Kidney (tissue), 14 donors: ENCODE results near the gene MRO. TPM values are rescaled to one million over a fixed set of nuclear protein-coding genes. Genes with fewer than 3 reads are reported as not detected.
"Not testable (repeated sequence)": the region's sequence is repeated elsewhere in the genome, so short reads cannot be mapped to it uniquely, and the experiment has no call there.

Experiments
- DNase-seq, 5 donors: peaks; one replicate each; pipeline ENCODE4 v3.0.0-alpha.2; 2013 to 2020
- FAIRE-seq: peaks from 2 replicates; lab custom pipeline; 2012; peaks lifted over from hg19 to GRCh38; lab: Jason Lieb, UNC
- H3K27ac ChIP-seq, 2 donors: one replicate each; pipeline ENCODE4 v1.7.0; 2013; ENCODE audit warnings: low read depth in 2 of 2, low read length in 2 of 2, inconsistent platforms in 1 of 2
- H3K27me3 ChIP-seq: one replicate; pipeline ENCODE4 v1.7.1; 2013; ENCODE audit warnings: low read length, inconsistent platforms; ENCODE audit not compliant: control insufficient read depth, insufficient read depth
- H3K36me3 ChIP-seq, 3 donors: one replicate each; pipeline versions ENCODE4 v1.7.0 to v1.7.1; 2013; ENCODE audit warnings: low read length in 3 of 3, control low read depth in 1 of 3, inconsistent platforms in 1 of 3; ENCODE audit not compliant: insufficient read depth in 3 of 3, control insufficient read depth in 2 of 3
- H3K4me1 ChIP-seq, 3 donors: one replicate each; pipeline versions ENCODE4 v1.7.0 to v1.7.1; 2013; ENCODE audit warnings: low read length in 3 of 3, inconsistent platforms in 1 of 3, low read depth in 1 of 3; ENCODE audit not compliant: control insufficient read depth in 2 of 3, insufficient read depth in 2 of 3
- H3K4me3 ChIP-seq, 3 donors: one replicate each; pipeline versions ENCODE4 v1.7.0 to v1.8.1; 2013; ENCODE audit warnings: low read length in 3 of 3, control low read depth in 1 of 3, inconsistent platforms in 1 of 3
- H3K9ac ChIP-seq, 3 donors: one replicate each; pipeline versions ENCODE4 v1.7.0 to v1.7.1; 2013; ENCODE audit warnings: low read length in 3 of 3, control low read depth in 1 of 3, inconsistent platforms in 1 of 3
- H3K9me3 ChIP-seq, 3 donors: one replicate each; pipeline versions ENCODE4 v1.7.0 to v1.7.1; 2013; ENCODE audit warnings: low read length in 3 of 3, control low read depth in 1 of 3, inconsistent platforms in 1 of 3; ENCODE audit not compliant: control insufficient read depth in 2 of 3, insufficient read depth in 1 of 3
- CTCF ChIP-seq: IDR thresholded peaks from 3 replicates; pipeline ENCODE4 v1.5.1; 2012; ENCODE audit warnings: mild to moderate bottlenecking, moderate library complexity, borderline replicate concordance; ENCODE audit not compliant: insufficient read depth; ENCODE audit errors: extremely low read depth
- intact Hi-C: fragments of 100-400 bp; cut with DNase I; formaldehyde crosslinking; loops from one replicate; pipeline ENCODE4 v1.11.1; 2022
- polyA plus RNA-seq: library from polyadenylated mRNA; stranded (reverse); fragments of 350-450 nt; fragmentation: Illumina TruSeq; extraction: RNeasy Lipid Tissue Mini Kit (QIAGEN cat#74804); gene quantifications from one replicate; pipeline ENCODE4 v1.2.3, GENCODE V29; 2014; ENCODE audit warnings: low read depth, low replicate concordance; ENCODE audit not compliant: insufficient read depth
- total RNA-seq: library from RNA; stranded (reverse); fragmentation: NEBNext Ultra II Directional; extraction: Animal tissue kit (Norgen Biotek cat#: 25700); gene quantifications from one replicate; pipeline ENCODE4 v1.2.1, GENCODE V29; 2021
- donor health status: control.
- donor health status: control.
- donor health status: control.
- donor health status: control.
- donor health status: control.
- donor health status: DM: yes; HTN: yes; CAD: no.
- donor health status: Normal renal cell carcinoma (clear cell type).

Gene MRO
- total and polyA plus RNA-seq, 2 donors from 2014 or later, result 2.9 to 6.9 TPM

GRCh38 chr18:50783553-50783952 is 36.3 kb downstream of the MRO start:
- no peak overlapping the region for H3K27ac ChIP-seq
- intact Hi-C loops, result no loop called here
- TF ChIP-seq CTCF, result no peak
- no peak for FAIRE-seq
- peaks cover 0 to 2% (median 0%) of the 10 kb centered on the region in 3 donors for H3K4me1 ChIP-seq
- no peaks in the 10 kb centered on the region for H3K9me3 ChIP-seq
- no peak overlapping the region for H3K9ac ChIP-seq
- no peak overlapping the region for H3K4me3 ChIP-seq
- H3K36me3 ChIP-seq, result no peaks in the 10 kb centered on the region
- H3K27me3 ChIP-seq, result no peaks in the 10 kb centered on the region
- no peak for DNase-seq

GRCh38 chr18:50779021-50779420 is 40.8 kb downstream of the MRO start:
- H3K9ac ChIP-seq, DNase-seq, H3K4me3 ChIP-seq, H3K9me3 ChIP-seq, H3K27me3 ChIP-seq, FAIRE-seq, intact Hi-C loops, H3K36me3 ChIP-seq, H3K4me1 ChIP-seq, H3K27ac ChIP-seq: not testable (repeated sequence)

- Histone ChIP-seq H3K4me3 (no peak overlapping the region), H3K27ac (no peak overlapping the region), H3K9me3 (no peaks in the 10 kb centered on the region), H3K4me1 (no peaks in the 10 kb centered on the region), H3K9ac (no peak overlapping the region), H3K27me3 (no peaks in the 10 kb centered on the region), H3K36me3 (no peaks in the 10 kb centered on the region)
- DNase-seq (no peak), FAIRE-seq (no peak)
- TF ChIP-seq CTCF, result no peak
- intact Hi-C loops, result no loop called here
Observed at GRCh38 chr18:50776383-50776782, 43.4 kb downstream of the MRO start.

GRCh38 chr18:50775726-50776125 is 44.1 kb downstream of the MRO start:
- intact Hi-C loops, result no loop called here
- Histone ChIP-seq H3K4me1 (no peaks in the 10 kb centered on the region), H3K36me3 (no peaks in the 10 kb centered on the region), H3K9ac (no peak overlapping the region), H3K27ac (no peak overlapping the region), H3K4me3 (no peak overlapping the region), H3K27me3 (no peaks in the 10 kb centered on the region), H3K9me3 (no peaks in the 10 kb centered on the region)
- no peak for TF ChIP-seq CTCF
- DNase-seq (no peak), FAIRE-seq (no peak)
